ENCODE data around the gene PDAP1.

Gene PDAP1

DNA sequence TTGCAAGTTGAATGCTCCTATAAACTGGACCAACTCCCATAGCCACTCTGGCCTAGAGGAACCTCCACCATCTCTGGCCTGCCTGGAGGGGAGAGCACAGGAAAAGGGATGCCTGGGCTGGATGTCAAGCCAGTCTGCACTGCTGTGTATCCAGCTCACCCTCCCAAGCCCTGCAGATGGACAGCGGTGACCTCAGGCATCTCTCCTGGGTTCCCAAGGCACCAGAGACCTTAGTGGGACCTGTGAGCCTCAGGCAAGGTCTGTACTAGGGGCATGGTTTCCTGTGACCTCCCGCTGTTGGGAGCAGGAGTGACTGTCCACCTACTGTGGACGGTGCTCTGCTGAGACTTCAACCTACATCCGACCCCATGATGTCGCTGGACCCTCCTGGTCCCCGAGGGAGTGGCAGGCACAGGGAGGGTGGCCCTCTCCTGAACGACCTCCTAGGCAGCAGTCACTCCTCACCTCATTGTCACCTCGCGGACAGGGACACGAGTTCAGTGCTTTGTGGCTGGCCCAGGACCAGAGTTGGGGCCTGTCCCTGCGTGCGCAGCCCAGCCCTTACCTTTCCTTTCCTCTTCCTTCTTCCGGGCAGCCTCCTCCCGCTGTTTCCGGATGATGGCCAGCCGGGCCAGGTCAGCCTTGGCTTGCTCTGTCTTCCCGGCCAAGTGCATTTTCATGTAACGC is 11.0 kb downstream of the PDAP1 start:
- Histone ChIP-seq H3K36me3 (peaks cover 90% of the 10 kb centered on the region), H3K27ac (peak overlapping the region; percentile 54), H3K4me1 (ENCODE audit: control insufficient read depth in 1 of 2, insufficient read depth in 1 of 2, low read depth in 1 of 2, low read length in 1 of 2) (peaks cover 8 to 9% of the 10 kb centered on the region in 2 experiments), H3K27me3 (no peaks in the 10 kb centered on the region), H3K4me3 (ENCODE audit: low read depth in 1 of 2, low read length in 1 of 2) (no peak overlapping the region), H3K9me3 (no peaks in the 10 kb centered on the region)
- TF ChIP-seq, protein P1, sequence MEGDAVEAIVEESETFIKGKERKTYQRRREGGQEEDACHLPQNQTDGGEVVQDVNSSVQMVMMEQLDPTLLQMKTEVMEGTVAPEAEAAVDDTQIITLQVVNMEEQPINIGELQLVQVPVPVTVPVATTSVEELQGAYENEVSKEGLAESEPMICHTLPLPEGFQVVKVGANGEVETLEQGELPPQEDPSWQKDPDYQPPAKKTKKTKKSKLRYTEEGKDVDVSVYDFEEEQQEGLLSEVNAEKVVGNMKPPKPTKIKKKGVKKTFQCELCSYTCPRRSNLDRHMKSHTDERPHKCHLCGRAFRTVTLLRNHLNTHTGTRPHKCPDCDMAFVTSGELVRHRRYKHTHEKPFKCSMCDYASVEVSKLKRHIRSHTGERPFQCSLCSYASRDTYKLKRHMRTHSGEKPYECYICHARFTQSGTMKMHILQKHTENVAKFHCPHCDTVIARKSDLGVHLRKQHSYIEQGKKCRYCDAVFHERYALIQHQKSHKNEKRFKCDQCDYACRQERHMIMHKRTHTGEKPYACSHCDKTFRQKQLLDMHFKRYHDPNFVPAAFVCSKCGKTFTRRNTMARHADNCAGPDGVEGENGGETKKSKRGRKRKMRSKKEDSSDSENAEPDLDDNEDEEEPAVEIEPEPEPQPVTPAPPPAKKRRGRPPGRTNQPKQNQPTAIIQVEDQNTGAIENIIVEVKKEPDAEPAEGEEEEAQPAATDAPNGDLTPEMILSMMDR (IDR thresholded peaks at IDR 0.05): no peak

DNA sequence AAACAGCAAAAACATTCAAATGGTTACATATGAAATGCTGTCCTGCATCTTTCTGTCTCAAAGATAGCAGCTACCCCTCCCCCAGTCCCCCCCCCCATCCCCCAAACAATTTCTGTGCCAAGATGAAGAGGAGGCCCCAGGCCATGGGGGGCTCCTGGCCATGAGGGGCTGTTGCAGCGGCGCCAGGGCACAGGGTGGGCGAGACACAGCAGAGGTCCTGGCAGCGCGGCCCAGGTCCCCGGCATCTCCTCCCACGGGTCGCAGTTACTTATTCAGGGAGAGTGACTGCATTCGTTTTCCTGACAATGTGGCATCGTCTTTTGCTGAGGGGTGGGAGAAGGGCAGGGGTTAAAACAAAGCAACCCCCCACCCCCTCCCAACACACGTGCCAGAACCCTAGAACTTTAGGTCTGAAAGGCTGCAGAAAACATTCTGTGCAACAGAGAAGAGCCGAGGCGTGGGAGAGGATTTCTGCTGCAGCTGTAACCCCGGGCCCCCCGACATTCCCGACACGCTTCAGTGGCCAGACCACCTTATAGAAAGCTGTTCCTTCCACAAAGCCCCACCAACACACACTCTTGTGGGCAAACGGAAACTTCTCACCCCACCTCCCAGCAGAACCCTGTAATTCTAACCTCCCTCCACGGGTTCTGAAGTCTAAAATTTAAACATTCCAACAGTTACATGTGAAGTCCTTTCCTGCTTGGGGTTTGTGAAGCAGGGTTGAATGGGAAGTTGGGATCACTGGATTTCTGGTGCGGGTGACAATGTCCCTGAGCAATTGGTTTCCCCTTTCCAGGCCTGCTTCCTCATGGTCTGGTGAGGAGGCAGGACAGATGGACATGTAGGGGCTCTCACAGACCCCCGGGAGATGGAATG is 11.7 kb downstream of the PDAP1 start:
- no peak overlapping the region for H3K4me3 ChIP-seq (ENCODE audit: low read depth in 1 of 2, low read length in 1 of 2)
- no peaks in the 10 kb centered on the region for H3K27me3 ChIP-seq
- TF ChIP-seq, protein P1 (IDR thresholded peaks at IDR 0.05): no peak
- H3K36me3 ChIP-seq: peaks cover 97% of the 10 kb centered on the region
- H3K9me3 ChIP-seq: no peaks in the 10 kb centered on the region
- H3K27ac ChIP-seq: peak overlapping the region; percentile 54
- peaks cover 14% of the 10 kb centered on the region in 2 experiments for H3K4me1 ChIP-seq (ENCODE audit: control insufficient read depth in 1 of 2, insufficient read depth in 1 of 2, low read depth in 1 of 2, low read length in 1 of 2)

DNA sequence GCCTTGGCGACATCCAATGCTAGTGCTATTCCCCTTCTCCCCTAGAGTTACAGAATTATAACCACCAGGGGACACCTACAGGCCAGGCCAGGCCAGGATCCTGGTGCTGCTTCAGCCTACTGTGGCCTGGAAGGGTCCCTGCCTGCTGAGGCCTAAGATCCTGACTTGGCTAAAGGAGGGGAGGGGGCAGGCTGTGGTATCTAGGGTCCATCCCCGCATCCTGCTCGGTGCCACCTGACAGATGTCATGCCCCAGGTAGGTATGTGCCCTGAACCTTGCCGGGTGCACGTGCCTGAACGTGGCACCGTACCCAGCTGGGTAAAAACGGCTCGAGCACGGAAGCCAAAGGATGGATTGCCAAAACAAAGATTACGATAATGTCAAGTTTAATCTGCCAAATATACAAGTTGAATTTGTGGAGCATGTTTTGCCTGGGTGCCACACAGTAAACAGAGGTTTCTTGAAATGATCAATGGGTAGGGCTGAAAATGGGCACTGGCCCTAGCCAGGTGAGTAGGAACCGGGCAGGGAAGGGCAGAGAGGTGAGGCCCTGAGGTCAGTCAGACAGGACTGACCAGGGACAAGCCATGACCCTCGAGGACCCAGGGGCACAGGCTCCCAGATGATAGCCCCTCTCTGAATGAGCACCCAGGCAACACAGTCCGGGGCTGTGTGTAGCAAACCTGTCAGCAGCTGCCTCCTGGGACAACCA is 12.6 kb downstream of the PDAP1 start:
- peaks cover 99% of the 10 kb centered on the region for H3K36me3 ChIP-seq
- no peak overlapping the region for H3K4me3 ChIP-seq (ENCODE audit: low read depth in 1 of 2, low read length in 1 of 2)
- TF ChIP-seq, protein P1 (IDR thresholded peaks at IDR 0.05): no peak
- no peaks in the 10 kb centered on the region for H3K9me3 ChIP-seq
- no peaks in the 10 kb centered on the region for H3K27me3 ChIP-seq
- peak overlapping the region; percentile 23 for H3K27ac ChIP-seq
- H3K4me1 ChIP-seq (ENCODE audit: control insufficient read depth in 1 of 2, insufficient read depth in 1 of 2, low read depth in 1 of 2, low read length in 1 of 2): peaks cover 14% of the 10 kb centered on the region in 2 experiments

DNA sequence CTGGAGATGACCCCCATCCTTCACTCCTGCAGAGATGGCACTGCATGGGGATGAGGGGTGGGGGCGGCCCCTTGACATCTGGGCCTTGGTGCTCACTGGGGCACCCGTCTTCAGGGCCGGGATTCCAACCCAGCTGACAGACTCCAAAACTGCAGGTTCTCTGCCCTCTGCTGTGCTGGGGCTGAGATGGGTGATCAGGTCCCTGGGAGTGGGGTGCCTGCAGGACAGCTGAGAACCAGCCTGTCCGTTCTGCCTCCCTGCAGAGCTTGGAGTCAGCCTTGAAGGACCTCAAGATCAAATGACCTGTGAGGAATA is 14.3 kb downstream of the PDAP1 start:
- TF ChIP-seq, protein P1 (IDR thresholded peaks at IDR 0.05): no peak
- H3K36me3 ChIP-seq: peaks cover 100% of the 10 kb centered on the region
- H3K4me3 ChIP-seq (ENCODE audit: low read depth in 1 of 2, low read length in 1 of 2): no peak overlapping the region
- H3K27ac ChIP-seq: no peak overlapping the region
- H3K27me3 ChIP-seq: no peaks in the 10 kb centered on the region
- no peaks in the 10 kb centered on the region for H3K9me3 ChIP-seq
- peaks cover 14% of the 10 kb centered on the region in 2 experiments for H3K4me1 ChIP-seq (ENCODE audit: control insufficient read depth in 1 of 2, insufficient read depth in 1 of 2, low read depth in 1 of 2, low read length in 1 of 2)

DNA sequence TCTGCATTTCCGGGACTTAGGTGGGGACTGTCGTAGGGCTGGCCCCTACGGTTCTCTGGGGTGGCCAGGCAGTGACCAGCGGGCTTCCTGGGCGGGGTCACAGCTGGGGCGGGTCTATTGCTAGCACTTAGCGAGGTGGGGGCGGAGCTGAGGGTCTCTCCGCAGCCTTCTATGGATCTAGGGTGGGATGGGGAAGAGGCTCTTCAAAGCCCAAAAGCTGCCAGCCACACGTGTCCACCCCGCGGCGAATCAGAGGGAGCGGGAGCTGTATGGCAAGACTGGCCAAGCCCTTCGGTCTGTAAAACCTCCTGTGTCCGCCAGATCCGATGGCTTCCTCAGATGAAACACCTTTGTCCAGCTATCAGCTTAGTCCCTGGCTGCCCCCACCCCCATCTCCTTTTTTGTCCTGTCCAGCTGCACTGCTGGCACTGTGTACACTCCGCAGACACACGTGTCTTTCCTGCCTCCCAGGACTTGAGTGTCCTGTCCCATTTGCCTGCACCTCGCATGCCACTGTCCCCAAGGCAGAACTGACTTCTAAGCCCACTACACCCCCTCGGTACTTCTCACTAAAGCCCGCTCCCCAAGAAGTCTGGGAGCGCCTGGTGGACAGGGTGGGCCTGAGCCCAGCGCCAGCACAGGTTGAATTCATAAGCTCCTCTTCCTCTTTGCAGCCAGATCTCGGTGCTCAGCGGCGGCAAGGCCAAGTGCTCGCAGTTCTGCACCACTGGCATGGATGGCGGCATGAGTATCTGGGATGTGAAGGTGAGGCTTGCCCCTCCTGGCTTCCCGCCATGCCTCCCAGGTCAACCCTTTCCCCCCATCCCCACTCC is 14.8 kb downstream of the PDAP1 start:
- Histone ChIP-seq H3K27ac (peak overlapping the region; percentile 61), H3K9me3 (no peaks in the 10 kb centered on the region), H3K27me3 (no peaks in the 10 kb centered on the region), H3K36me3 (peaks cover 100% of the 10 kb centered on the region), H3K4me3 (ENCODE audit: low read depth in 1 of 2, low read length in 1 of 2) (no peak overlapping the region), H3K4me1 (ENCODE audit: control insufficient read depth in 1 of 2, insufficient read depth in 1 of 2, low read depth in 1 of 2, low read length in 1 of 2) (peaks cover 14% of the 10 kb centered on the region in 2 experiments)
- TF ChIP-seq, protein P1 (IDR thresholded peaks at IDR 0.05): no peak
